CD4-positive, alpha-beta T cell treated with Interleukin-17A for 4 hours (primary cell): ENCODE measurements around the gene WNT3A.

Experiments
- DNase-seq: peaks from one replicate; pipeline ENCODE4 v3.0.0-alpha.2; 2020; ENCODE audit warnings: mixed read lengths

WNT3A gene

DNA sequence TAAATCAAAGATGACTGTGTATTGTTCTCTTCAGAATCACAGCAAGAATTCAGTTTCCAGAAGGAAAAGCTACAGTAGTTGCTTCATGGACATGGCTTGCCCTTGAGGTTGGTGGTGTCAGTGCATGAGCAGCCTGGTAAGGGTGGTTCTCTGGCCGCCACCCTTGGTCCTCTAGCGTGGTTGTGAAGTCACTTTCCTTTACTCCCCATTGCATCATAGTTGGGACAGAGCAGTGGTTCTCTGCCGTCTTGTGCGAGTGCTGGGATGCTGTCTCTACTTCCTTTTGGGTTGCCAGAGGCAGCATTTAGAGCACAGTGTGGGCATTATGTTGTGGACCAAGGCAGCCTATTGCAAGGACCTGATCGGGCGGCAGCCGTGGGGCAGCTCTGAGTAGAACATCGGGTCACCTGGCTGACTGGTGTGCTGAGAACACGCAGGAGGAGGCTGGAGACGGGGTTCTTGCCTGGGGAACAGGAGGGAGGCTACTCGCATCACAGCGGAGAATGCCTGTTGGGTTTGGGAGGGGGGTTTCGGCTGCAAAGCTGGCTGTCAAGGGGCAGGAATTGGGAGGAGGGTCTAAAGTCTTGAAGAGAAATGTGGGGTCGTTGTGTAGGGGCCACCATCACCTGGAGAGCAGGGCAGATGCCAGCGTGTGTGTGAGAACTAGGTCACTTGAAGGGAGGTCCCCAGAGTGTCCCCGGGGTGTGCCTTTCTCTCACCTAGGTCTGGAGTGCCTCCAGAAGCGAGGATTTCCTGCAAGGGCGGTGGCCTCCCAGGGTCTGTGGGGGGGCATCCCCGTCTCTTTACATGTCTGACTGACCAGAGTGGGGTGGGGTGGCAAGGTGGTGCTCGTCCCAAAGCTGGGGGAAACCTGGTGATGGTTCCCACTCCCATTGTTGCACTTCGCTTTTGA is 82.0 kb downstream of the WNT3A start:
- peak; percentile 5 for DNase-seq

DNA sequence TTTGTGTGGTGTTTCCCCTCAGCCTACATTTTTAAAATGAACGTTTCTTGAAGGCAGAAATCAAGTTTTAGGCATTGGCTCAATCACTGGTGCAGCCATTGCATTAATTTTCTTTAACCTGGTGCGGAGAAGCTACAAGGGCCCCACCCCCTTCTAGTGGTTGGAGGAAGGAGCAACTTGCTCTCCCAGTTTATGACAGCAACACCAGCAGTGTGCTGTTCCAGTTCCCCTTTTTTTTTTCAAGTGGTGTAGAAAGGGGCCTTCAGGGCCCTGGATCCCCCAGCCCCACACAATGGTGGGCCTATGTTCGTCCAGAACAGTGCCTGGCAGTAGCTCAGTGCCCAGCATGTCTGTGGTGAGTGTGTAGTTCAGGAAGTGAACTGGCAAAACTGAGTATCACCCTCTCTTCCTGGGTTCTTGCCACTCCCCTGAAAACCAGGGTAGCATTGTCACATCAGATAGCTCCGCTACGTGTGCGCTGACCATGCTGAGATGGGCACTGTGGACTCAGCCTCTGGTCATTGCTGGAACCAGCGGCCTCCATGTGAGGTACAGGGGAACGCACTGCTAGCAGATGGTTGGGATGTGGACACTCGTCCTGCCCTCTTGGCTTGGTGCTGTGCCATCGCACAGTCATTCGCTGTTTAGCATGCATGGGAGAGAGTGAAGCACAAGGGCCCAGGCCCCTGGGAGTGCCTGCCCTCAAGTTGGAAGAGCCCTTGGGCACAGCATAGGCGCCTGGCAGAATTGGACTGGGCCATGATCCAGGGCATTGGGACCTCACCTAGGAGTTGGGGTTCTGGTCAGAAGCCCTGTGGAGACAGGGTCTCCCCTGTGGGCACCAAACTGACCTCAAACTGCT is 83.0 kb downstream of the WNT3A start:
- peak; percentile 3 for DNase-seq

DNA sequence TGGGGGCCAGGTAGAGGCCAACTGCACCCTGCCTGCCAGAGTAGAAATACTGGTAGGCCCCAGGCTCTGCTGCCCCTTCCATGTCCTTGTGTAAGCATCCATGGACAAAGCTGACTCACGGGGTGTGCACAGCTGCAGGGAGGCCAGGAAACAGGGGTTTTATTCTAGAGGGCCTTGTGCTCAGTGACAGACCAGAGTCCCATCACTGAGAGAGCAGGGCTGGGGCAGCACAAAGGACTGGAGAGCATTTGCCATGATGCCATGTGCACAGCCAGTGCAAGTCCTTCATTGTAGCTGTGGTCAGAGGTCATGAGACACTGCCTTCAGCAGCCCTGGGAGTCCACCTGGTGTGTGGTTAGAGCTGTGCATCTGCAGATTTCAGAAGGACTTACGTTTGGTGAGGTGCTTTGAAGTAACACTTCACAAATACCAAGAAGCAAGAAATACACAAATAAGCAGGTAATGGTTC is 83.8 kb downstream of the WNT3A start:
- peak; percentile 6 for DNase-seq

DNA sequence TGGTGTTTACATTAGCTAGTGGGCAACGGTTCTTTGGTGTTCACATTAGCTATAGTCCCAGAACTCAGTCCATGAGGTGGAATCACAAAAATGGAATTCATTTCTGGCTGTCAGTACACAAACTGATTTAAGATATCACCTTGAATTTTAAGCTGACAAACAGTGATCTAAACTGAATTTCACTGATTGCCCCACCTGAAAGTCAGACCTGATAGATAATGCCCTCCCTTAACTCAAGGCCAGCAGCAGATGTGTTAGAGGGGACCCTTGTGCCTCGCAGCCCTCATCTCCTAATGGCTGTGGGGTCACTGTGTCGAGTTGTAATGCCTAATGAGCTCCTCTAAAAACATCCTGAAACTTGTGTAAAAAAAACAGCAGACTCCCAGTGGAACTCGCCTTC is 84.3 kb downstream of the WNT3A start:
- no peak for DNase-seq

DNA sequence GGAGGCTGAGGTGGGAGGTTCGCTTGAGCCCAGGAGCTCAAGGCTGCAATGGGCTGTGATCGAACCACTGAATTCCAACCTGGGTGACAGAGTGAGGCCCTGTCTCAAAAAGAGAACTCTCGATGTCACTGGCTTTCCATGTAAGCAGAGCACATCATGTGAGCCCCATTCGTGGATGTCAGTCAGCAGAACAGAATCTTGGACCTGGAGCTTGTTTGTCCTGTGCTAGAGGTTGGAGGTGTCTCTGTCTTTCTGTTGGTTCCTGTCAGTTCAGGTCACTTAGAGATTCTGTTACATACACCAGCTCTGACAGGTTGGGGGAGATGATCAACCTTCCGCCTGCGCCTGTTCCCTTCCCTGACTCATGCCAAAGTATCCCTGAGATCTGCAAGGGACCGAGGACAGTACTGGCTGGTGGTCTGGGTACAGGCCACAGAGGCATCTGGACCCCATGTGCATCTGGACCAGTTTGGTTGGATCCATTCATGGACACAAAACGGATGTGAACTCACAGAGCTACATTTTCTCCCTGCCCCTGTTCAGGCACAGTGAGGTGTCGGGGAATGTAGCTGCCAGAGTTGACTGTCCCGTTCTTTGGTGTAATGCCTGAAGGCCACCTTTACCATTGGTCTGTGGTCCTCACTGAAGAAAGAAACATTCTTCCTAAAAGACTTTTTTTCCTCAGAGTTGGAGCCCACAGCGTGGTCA is 85.7 kb downstream of the WNT3A start:
- DNase-seq: peak; percentile 2

DNA sequence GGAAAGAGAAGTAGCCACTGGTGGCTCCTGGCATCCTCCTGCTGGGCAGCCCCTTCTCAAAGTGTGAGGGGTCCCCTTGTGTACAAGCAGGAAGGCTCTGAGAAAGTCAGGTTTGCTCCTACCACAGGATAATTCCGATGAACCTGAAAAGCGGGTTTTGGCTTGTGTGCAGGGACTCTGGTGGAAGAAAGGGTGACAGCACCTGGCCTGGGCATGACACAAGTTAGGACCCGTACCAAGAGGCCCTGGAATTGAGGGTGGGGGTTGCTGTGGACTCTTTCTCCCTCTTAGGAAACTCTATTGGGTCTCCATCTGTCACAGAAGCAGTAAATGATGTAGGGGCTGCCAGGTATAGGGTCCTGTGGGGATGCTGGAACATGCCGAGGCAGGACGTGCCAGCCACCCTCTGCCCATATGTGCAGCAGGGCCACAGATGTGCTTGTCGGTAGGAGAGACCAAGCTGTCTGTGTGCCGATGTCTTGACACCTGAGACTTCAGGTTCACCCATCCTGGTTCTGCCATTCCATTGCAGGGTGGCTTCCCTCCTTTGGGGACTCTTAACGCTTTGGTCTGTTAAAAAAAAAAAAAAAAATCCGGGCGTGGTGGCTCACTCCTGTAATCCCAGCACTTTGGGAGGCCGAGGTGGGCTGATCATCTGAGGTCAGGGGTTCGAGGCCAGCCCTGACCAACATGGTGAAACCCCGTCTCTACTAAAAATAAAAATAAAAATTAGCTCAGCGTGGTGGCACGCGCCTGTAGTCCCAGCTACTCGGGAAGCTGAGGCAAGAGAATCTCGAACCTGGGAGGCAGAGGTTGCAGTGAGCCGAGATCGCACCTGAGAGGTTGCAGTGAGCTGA is 86.5 kb downstream of the WNT3A start:
- peak; percentile 2 for DNase-seq

DNA sequence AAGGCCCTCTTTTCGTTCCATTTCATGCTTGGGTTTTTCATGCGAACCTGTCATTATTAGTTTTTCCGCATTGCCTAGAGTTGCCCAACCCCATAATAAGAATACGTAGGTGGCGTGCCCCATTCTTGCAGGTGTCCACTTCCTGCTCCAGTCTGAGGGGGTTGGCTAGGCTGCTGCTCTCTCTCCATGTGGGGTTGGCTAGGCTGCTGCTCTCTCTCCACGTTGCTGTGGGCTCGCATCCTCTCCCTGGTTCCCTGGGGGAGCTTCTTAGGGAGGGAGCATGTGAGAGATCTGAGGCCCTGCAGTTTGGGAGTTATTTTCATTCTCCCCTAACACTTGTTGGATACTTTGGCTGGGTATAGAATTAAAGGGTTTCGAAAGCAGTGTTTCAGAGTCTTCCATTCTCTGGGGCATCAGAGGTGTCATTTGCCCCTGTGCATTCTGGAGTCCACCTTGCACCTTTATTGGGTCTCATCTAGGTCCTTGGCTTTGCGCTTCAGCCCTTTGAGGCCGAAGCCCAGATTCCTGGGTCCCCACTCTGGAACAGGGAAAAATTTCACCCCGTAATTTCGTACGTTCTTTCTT is 87.7 kb downstream of the WNT3A start:
- DNase-seq: peak; percentile 1

DNA sequence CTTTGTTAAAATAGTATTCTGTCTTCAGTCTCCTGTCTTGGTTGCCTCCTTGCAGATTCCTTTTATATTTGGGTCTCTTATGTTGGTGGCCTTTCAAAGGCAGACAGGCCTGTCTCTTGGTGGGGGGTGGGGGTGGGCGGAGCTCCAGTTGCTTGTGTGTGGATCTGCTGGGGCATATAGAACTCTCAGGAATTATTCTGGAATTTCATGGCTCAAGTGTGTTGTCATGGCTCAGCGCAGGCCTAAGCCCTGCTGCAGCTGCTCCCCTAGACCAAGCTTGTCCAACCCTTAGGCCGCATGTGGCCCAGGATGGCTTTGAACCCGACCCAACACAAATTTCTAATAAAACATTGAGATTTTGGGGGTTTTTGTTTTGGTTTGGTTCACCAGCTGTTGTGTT is 88.4 kb downstream of the WNT3A start:
- DNase-seq: no peak

DNA sequence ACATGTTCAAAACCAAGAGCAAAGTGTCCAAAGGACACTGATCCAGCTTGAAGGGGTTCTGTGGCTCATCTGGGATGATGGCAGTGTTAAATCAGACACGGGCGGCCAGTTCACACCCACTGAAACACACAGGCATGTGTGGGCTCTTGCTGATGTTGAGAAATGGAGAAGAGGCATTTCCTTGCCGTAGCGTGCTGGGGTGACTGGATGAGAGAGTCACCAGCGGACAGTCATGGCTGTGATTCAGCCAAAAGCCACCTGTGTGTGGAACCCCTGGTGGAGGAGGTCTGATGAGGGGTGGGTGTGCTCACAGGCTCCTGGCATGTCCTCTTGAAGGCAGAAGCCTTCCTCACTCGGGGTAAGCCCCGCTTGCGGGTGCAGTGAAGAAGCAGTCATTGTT is 89.1 kb downstream of the WNT3A start:
- peak; percentile 1 for DNase-seq

DNA sequence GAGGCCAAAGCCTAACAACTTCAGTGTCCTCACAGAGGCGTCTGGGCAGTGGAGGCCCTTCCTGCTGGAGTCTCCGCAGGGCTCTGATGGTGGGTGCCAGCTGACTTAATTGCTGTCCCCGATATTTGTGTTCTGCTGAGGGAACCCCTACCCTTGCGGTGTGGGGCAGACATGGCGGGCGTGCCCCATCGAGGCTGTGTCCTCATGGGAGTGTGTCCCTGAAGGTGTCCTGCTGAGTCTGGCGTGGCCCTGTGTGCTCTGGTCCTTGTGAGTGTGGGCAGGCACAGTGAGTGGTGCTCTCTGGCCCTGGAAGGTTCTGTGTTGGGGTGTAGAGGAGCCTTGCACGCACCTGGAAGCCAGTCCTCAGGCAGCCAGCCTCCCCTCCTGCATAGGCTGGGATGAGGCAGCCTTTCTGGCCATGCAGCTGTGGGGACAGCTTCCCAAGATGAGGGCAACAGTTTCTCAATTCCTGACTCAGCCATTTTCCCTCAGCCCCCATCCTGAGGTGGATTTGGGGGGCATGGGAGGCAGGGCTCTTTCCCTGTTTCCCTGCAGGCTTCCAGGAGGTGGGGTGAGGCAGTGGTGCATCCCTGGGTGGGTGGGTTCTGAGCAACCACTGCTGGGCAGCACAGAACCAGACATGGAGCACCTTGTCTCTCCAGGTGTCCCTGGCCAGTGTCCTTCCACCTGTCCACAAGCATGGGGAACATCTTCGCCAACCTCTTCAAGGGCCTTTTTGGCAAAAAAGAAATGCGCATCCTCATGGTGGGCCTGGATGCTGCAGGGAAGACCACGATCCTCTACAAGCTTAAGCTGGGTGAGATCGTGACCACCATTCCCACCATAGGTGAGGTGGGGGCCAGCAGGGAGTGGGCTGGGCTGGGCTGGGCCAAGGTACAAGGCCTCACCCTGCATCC is 89.9 kb downstream of the WNT3A start:
- peak; percentile 2 for DNase-seq

DNA sequence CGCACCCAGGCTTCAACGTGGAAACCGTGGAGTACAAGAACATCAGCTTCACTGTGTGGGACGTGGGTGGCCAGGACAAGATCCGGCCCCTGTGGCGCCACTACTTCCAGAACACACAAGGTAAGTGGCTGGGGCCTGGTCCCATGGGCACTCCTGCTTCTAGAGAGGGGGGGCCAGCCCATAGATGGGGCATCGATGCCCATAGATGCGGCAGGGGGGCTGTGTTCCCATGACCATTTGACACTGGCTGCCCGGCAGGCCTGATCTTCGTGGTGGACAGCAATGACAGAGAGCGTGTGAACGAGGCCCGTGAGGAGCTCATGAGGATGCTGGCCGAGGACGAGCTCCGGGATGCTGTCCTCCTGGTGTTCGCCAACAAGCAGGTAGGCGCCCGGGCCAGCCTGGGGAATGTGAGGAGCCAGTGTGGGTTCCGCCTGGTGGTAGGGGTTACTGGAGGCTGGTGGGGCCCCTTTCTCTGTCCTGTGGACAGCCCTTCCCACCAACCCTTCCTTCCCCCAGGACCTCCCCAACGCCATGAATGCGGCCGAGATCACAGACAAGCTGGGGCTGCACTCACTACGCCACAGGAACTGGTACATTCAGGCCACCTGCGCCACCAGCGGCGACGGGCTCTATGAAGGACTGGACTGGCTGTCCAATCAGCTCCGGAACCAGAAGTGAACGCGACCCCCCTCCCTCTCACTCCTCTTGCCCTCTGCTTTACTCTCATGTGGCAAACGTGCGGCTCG is 90.7 kb downstream of the WNT3A start:
- DNase-seq: no peak

DNA sequence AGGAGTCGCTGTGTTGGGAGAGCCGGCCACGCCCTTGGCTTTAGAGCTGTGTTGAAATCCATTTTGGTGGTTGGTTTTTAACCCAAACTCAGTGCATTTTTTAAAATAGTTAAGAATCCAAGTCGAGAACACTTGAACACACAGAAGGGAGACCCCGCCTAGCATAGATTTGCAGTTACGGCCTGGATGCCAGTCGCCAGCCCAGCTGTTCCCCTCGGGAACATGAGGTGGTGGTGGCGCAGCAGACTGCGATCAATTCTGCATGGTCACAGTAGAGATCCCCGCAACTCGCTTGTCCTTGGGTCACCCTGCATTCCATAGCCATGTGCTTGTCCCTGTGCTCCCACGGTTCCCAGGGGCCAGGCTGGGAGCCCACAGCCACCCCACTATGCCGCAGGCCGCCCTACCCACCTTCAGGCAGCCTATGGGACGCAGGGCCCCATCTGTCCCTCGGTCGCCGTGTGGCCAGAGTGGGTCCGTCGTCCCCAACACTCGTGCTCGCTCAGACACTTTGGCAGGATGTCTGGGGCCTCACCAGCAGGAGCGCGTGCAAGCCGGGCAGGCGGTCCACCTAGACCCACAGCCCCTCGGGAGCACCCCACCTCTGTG is 91.6 kb downstream of the WNT3A start:
- no peak for DNase-seq

DNA sequence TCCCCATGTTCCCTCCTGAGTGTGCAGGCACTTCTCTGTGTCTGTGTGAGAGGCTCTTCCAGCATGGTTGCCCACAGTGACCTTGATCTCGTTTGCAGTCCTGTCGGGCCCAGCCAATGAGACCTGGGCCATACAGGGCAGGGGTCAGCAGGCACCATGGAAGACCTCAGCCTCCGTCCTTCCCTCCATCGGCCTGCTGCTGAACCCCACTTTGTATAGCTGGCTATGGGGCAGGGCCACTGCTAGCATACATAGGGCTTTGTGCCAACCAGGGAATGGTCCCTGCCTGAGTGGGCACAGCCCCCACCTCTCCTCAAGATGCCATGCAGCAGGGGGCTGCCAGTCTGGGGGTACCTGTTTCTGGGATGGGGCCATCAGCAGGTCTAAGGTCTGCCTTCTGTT is 92.5 kb downstream of the WNT3A start:
- no peak for DNase-seq

DNA sequence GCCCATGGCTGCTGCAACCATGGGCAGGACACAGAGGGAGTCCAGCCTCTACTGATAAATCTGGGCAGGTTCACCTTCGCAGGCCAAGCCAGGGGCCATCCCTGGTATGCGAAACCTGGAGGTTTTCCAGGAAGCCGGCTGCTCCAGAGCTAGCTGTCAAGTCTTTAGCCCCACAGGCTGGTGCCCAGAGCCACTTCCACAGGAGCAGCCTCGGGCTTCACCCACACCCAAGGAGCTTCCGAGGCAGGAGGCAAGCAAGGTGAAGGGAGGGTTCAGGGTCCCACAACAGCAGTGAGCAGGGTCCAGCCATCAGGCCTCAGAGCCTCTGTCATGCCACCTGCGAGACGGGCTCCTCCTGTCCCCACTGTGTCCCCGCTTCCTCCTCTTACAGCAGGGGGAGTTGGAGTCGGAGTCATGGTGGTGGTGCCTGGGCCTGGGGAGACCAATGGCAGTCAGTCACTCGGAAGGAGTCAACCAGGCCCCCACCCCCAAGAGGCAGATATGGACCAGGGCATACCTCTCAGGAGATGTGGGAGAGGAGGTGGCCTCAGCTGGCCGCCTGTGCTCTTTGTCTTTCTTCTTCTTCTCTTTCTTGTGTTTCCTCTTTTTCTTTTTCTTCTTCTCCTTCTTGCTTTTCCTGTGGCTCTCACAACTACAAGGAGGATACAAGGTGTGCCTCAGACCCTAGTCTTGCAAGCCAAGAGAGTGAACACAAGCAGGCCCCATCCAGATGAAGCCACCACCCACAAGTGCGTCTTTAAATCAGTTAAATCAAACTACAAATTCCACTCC is 94.2 kb downstream of the WNT3A start:
- DNase-seq: no peak

DNA sequence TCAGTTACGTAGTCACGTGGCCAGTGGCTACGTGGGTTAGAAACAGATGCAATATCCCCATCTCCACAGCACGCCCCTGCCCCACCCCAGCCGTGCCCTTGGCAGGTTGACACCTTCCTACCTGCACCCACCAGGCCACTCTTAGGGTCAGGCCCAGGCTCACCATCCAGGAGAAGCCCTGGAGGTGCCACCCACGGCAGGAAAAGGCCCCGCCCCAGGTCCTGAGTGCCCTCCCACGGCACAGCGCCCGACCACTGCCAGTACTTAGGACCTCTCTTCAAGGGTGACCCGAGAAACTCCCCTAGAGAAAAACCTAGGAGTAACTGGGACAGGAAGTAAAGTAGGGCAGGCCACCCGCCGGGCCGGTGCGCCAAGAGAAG is 94.8 kb downstream of the WNT3A start:
- no peak for DNase-seq

DNA sequence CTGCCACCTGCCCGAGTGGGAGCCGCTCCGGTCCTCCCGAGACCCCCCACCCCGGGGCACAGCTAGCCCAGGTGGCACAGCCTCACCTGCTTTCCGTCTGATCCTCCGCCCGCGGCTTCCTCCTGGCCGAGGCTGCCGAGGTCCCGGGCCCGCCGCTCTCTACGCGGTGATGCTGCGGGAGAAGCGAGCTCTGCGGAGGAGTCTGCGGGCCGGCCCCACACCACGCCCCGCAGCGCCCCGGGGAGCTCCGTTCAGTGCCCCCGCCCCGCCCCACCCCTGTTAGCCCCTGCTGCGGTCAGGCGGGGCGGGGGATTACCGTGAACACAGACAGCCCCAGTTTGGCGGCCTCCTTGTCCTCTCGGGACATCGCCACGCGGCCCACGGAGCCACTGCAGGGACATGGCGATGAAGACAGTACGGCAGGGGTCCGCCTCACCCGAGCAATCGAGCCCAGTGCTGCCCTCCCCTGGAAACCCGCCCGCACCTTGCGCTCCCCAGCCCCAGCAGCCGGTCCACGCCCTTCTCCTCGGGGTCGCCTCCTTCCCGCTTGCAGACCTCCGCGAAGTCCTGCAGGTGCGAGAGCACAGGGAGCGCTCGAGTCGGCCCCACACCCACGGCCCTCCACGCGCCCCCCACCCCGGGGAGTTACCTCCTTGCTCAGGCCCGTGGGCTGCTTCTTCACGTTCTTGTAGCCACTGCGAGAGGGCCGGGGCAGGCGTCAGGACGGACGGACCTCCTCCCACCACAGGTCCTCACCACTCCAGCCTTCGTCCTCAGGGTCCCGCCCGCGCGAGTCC is 95.4 kb downstream of the WNT3A start:
- DNase-seq: peak; percentile 68

DNA sequence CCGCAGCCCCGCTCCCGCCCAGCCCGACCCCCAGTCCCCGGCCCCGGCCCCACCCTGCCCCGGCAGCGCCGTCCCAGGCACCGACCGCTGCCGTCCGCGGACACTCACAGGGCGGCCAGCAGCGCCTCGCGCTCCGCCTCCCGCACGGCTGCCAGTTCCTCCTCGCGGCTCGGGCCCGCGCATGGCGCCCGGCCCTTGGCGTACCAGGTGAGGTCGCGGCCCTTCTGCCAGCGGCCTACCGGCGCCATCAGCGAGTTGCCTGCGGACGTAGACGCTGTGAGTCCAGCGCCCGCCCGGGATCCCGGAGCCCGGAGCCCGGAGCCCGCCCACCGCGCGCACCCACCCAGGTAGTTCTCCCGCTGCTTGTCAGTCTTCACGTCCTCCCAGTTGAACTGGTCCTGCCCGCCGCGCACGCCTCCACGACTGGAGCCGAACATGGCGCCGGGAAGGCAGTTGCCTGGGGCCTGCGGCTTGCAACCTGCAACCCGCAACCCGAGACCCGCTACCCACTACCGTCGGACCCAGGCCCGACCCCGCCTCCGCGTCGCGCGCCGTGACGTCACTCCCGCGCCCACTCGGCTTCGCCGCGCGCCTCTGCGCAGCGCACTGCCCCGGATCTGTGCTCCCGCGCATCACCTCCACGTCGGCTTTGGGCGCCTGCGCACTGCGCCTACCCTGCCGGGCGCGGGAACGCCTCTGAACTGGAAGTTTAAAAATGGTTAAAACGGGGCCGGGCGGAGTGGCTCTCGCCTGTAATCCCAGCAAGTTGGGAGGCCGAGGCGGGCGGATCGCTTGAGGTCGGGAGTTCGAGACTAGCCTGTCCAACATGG is 96.2 kb downstream of the WNT3A start, which contains the start of gene C1orf35:
C1orf35 (minus strand) TSS at position 535 of the 830 bp plus-strand sequence; CDS start at position 437, 98 bp downstream.
- peak; percentile 96 for DNase-seq
